ENCODE data around the gene NECTIN1.

Gene NECTIN1

GRCh38 chr11:119723243-119723951 lies 5.6 kb downstream of the NECTIN1 start:
- peaks cover 2% of the 10 kb centered on the region for H3K36me3 Mint-ChIP-seq (ENCODE audit: insufficient read depth)
- no peak overlapping the region for H3K4me3 Mint-ChIP-seq
- no peak for DNase-seq (ENCODE audit: low spot score in 2 of 2)
- H3K4me1 Mint-ChIP-seq, result peaks cover 11% of the 10 kb centered on the region
- H3K9me3 Mint-ChIP-seq, result no peaks in the 10 kb centered on the region
- no peak overlapping the region for H3K27ac Mint-ChIP-seq (ENCODE audit: low read depth)
- no peak for ATAC-seq (replicated peaks; ENCODE audit: extremely low read depth, poor library complexity, severe bottlenecking)
- peaks cover 26% of the 10 kb centered on the region for H3K27me3 Mint-ChIP-seq

GRCh38 chr11:119722281-119722794 lies 6.7 kb downstream of the NECTIN1 start:
- H3K27me3 Mint-ChIP-seq, result peaks cover 26% of the 10 kb centered on the region
- ATAC-seq (replicated peaks; ENCODE audit: extremely low read depth, poor library complexity, severe bottlenecking) (no peak), DNase-seq (ENCODE audit: low spot score in 2 of 2) (no peak)
- no peak overlapping the region for H3K4me3 Mint-ChIP-seq
- H3K9me3 Mint-ChIP-seq, result no peaks in the 10 kb centered on the region
- peaks cover 5% of the 10 kb centered on the region for H3K4me1 Mint-ChIP-seq
- H3K36me3 Mint-ChIP-seq (ENCODE audit: insufficient read depth), result no peaks in the 10 kb centered on the region
- H3K27ac Mint-ChIP-seq (ENCODE audit: low read depth), result no peak overlapping the region

- Mint-ChIP-seq H3K4me3 (no peak overlapping the region), H3K27ac (ENCODE audit: low read depth) (no peak overlapping the region), H3K36me3 (ENCODE audit: insufficient read depth) (no peaks in the 10 kb centered on the region), H3K27me3 (peaks cover 26% of the 10 kb centered on the region), H3K4me1 (peaks cover 5% of the 10 kb centered on the region), H3K9me3 (no peaks in the 10 kb centered on the region)
- DNase-seq (ENCODE audit: low spot score in 2 of 2), result no peak
- no peak for ATAC-seq (replicated peaks; ENCODE audit: extremely low read depth, poor library complexity, severe bottlenecking)
Observed at GRCh38 chr11:119721129-119722120, 7.6 kb downstream of the NECTIN1 start.

GRCh38 chr11:119720311-119720913 lies 8.6 kb downstream of the NECTIN1 start:
- Mint-ChIP-seq H3K27ac (ENCODE audit: low read depth) (no peak overlapping the region), H3K9me3 (no peaks in the 10 kb centered on the region), H3K4me3 (no peak overlapping the region), H3K4me1 (no peaks in the 10 kb centered on the region), H3K36me3 (ENCODE audit: insufficient read depth) (no peaks in the 10 kb centered on the region), H3K27me3 (peaks cover 26% of the 10 kb centered on the region)
- DNase-seq (ENCODE audit: low spot score in 2 of 2) (no peak), ATAC-seq (replicated peaks; ENCODE audit: extremely low read depth, poor library complexity, severe bottlenecking) (no peak)

GRCh38 chr11:119717839-119718534 lies 11.0 kb downstream of the NECTIN1 start:
- H3K27ac Mint-ChIP-seq (ENCODE audit: low read depth), result no peak overlapping the region
- H3K9me3 Mint-ChIP-seq, result no peaks in the 10 kb centered on the region
- no peaks in the 10 kb centered on the region for H3K4me1 Mint-ChIP-seq

GRCh38 chr11:119716582-119717498 lies 12.2 kb downstream of the NECTIN1 start:
- no peak overlapping the region for H3K4me3 Mint-ChIP-seq
- no peak for ATAC-seq (replicated peaks; ENCODE audit: extremely low read depth, poor library complexity, severe bottlenecking)
- DNase-seq (ENCODE audit: low spot score in 2 of 2), result no peak

More at GRCh38 chr11:119717839-119718534, 11.0 kb downstream of the NECTIN1 start:
- ATAC-seq (replicated peaks; ENCODE audit: extremely low read depth, poor library complexity, severe bottlenecking) (no peak), DNase-seq (ENCODE audit: low spot score in 2 of 2) (no peak)
- no peak overlapping the region for H3K4me3 Mint-ChIP-seq
- H3K36me3 Mint-ChIP-seq (ENCODE audit: insufficient read depth), result no peaks in the 10 kb centered on the region
- H3K27me3 Mint-ChIP-seq, result peaks cover 26% of the 10 kb centered on the region

GRCh38 chr11:119714590-119714989 lies 14.4 kb downstream of the NECTIN1 start:
- ATAC-seq (replicated peaks; ENCODE audit: extremely low read depth, poor library complexity, severe bottlenecking) (no peak), DNase-seq (ENCODE audit: low spot score in 2 of 2) (no peak)
- Mint-ChIP-seq H3K4me3 (no peak overlapping the region), H3K27me3 (peaks cover 25% of the 10 kb centered on the region), H3K9me3 (no peaks in the 10 kb centered on the region), H3K36me3 (ENCODE audit: insufficient read depth) (peaks cover 3% of the 10 kb centered on the region), H3K27ac (ENCODE audit: low read depth) (no peak overlapping the region), H3K4me1 (no peaks in the 10 kb centered on the region)

More at GRCh38 chr11:119716582-119717498, 12.2 kb downstream of the NECTIN1 start:
- Mint-ChIP-seq H3K4me1 (no peaks in the 10 kb centered on the region), H3K9me3 (no peaks in the 10 kb centered on the region), H3K27me3 (peaks cover 21% of the 10 kb centered on the region), H3K27ac (ENCODE audit: low read depth) (no peak overlapping the region), H3K36me3 (ENCODE audit: insufficient read depth) (peaks cover 1% of the 10 kb centered on the region)

- DNase-seq (ENCODE audit: low spot score in 2 of 2) (no peak), ATAC-seq (replicated peaks; ENCODE audit: extremely low read depth, poor library complexity, severe bottlenecking) (no peak)
- H3K27ac Mint-ChIP-seq (ENCODE audit: low read depth), result no peak overlapping the region
- H3K9me3 Mint-ChIP-seq, result no peaks in the 10 kb centered on the region
- peaks cover 25% of the 10 kb centered on the region for H3K27me3 Mint-ChIP-seq
- H3K4me1 Mint-ChIP-seq, result no peaks in the 10 kb centered on the region
- H3K4me3 Mint-ChIP-seq, result no peak overlapping the region
- H3K36me3 Mint-ChIP-seq (ENCODE audit: insufficient read depth), result peaks cover 3% of the 10 kb centered on the region
Observed at GRCh38 chr11:119714189-119714588, 14.8 kb downstream of the NECTIN1 start.

GRCh38 chr11:119713359-119714040 lies 15.5 kb downstream of the NECTIN1 start:
- Mint-ChIP-seq H3K9me3 (no peaks in the 10 kb centered on the region), H3K27me3 (peaks cover 32% of the 10 kb centered on the region), H3K36me3 (ENCODE audit: insufficient read depth) (peaks cover 3% of the 10 kb centered on the region), H3K4me1 (no peaks in the 10 kb centered on the region), H3K4me3 (no peak overlapping the region), H3K27ac (ENCODE audit: low read depth) (no peak overlapping the region)
- DNase-seq (ENCODE audit: low spot score in 2 of 2) (no peak), ATAC-seq (replicated peaks; ENCODE audit: extremely low read depth, poor library complexity, severe bottlenecking) (no peak)

GRCh38 chr11:119712459-119713358 lies 16.3 kb downstream of the NECTIN1 start:
- H3K27ac Mint-ChIP-seq (ENCODE audit: low read depth), result no peak overlapping the region
- ATAC-seq (replicated peaks; ENCODE audit: extremely low read depth, poor library complexity, severe bottlenecking) (no peak), DNase-seq (ENCODE audit: low spot score in 2 of 2) (no peak)
- H3K27me3 Mint-ChIP-seq, result peaks cover 40% of the 10 kb centered on the region
- no peaks in the 10 kb centered on the region for H3K9me3 Mint-ChIP-seq
- no peak overlapping the region for H3K4me3 Mint-ChIP-seq
- no peaks in the 10 kb centered on the region for H3K4me1 Mint-ChIP-seq
- peaks cover 3% of the 10 kb centered on the region for H3K36me3 Mint-ChIP-seq (ENCODE audit: insufficient read depth)

Data from central memory CD8-positive, alpha-beta T cell (primary cell).